Body of pancreas (tissue), 4 donors: ENCODE measurements around the gene PRPF8.

ENCODE experiments used
- CTCF ChIP-seq, 7 experiments: fragments of 450-650 bp in 4 of 7; fragments of 200-600 bp in 3 of 7; sonication (generic) in 3 of 7; IDR thresholded peaks; one replicate each; pipeline ENCODE4 v1.5.1; 2016 to 2019; ENCODE audit warnings: antibody characterized with exemption in 7 of 7
- POLR2A ChIP-seq, 3 donors: fragments of 450-650 bp; IDR thresholded peaks; one replicate each; pipeline ENCODE4 v1.6.1; 2016; ENCODE audit warnings: antibody characterized with exemption in 3 of 3, mild to moderate bottlenecking in 2 of 3

- TF ChIP-seq CTCF (IDR thresholded peaks at IDR 0.05) (no peak), POLR2A (IDR thresholded peaks at IDR 0.05) (no peak)
These were observed 42.1 kb upstream of the PRPF8 start for GRCh38 chr17:1726626-1727257.
